ENCODE results near the gene PARP4.

DNA sequence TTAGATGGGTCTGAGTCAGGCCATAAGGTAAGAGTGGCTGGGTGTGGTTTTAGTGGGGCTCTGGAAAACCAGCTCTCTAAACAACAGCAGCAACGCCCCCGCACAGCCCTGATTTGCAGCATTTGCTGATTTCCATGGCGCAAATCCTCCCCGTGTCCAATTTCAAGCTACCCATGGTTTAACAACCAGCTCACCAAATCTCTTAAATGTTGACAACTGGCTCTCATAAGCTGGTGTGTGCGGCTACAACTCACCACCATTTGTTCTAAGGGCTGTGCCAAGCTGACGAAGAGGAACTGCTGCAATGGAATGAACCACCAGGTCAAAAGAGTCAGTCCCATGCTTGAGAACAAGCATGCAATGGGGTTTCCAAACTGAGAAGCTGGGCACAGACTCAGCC lies 22.9 kb downstream of the PARP4 start:
- TF ChIP-seq, protein P1, sequence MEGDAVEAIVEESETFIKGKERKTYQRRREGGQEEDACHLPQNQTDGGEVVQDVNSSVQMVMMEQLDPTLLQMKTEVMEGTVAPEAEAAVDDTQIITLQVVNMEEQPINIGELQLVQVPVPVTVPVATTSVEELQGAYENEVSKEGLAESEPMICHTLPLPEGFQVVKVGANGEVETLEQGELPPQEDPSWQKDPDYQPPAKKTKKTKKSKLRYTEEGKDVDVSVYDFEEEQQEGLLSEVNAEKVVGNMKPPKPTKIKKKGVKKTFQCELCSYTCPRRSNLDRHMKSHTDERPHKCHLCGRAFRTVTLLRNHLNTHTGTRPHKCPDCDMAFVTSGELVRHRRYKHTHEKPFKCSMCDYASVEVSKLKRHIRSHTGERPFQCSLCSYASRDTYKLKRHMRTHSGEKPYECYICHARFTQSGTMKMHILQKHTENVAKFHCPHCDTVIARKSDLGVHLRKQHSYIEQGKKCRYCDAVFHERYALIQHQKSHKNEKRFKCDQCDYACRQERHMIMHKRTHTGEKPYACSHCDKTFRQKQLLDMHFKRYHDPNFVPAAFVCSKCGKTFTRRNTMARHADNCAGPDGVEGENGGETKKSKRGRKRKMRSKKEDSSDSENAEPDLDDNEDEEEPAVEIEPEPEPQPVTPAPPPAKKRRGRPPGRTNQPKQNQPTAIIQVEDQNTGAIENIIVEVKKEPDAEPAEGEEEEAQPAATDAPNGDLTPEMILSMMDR (IDR thresholded peaks at IDR 0.05): no peak
- TF ChIP-seq POLR2A (IDR thresholded peaks at IDR 0.05) (no peak), POLR2AphosphoS5 (IDR thresholded peaks at IDR 0.05) (no peak)
